GM12892 (cell line): ENCODE results near the gene ZFYVE28.

Experiments used
- DNase-seq: peaks from one replicate; pipeline ENCODE4 v3.0.0; 2011; ENCODE audit not compliant: insufficient read length
- FAIRE-seq: peaks from 2 replicates; lab custom pipeline; 2011; peaks lifted over from hg19 to GRCh38; lab: Jason Lieb, UNC
- POLR2A ChIP-seq: IDR thresholded peaks from 2 replicates; pipeline ENCODE4 v1.6.1; 2011; ENCODE audit warnings: low read depth, low read length, control low read depth
- POLR2AphosphoS5 ChIP-seq: IDR thresholded peaks from 2 replicates; pipeline ENCODE4 v1.6.1; 2011; ENCODE audit warnings: low read depth, low read length, control low read depth
- TAF1 ChIP-seq: IDR thresholded peaks from 2 replicates; pipeline ENCODE4 v1.6.1; 2011; ENCODE audit warnings: low read depth, mild to moderate bottlenecking, control low read depth, low read length, borderline replicate concordance

ZFYVE28 gene

GRCh38 chr4:2354118-2354517 is 64.3 kb downstream of the ZFYVE28 start:
- FAIRE-seq (no peak), DNase-seq (no peak)
- TF ChIP-seq TAF1 (no peak), POLR2AphosphoS5 (no peak), POLR2A (no peak)

- no peak for TF ChIP-seq POLR2AphosphoS5
- TF ChIP-seq POLR2A: no peak
- no peak for TF ChIP-seq TAF1
- FAIRE-seq (no peak), DNase-seq (no peak)
Measured at GRCh38 chr4:2353222-2354107, 65.0 kb downstream of the ZFYVE28 start.

- no peak for FAIRE-seq
Measured at GRCh38 chr4:2352729-2353221, 65.7 kb downstream of the ZFYVE28 start.

GRCh38 chr4:2352171-2352570 is 66.3 kb downstream of the ZFYVE28 start:
- TF ChIP-seq POLR2A (no peak), POLR2AphosphoS5 (no peak), TAF1 (no peak)
- FAIRE-seq: no peak
- DNase-seq: no peak

More at GRCh38 chr4:2352729-2353221, 65.7 kb downstream of the ZFYVE28 start:
- DNase-seq: no peak
- TF ChIP-seq POLR2A: no peak
- no peak for TF ChIP-seq POLR2AphosphoS5
- no peak for TF ChIP-seq TAF1

GRCh38 chr4:2350982-2351381 is 67.5 kb downstream of the ZFYVE28 start:
- FAIRE-seq (no peak), DNase-seq (no peak)
- TF ChIP-seq POLR2AphosphoS5: no peak

- TF ChIP-seq POLR2A (no peak), POLR2AphosphoS5 (no peak), TAF1 (no peak)
- DNase-seq (no peak), FAIRE-seq (no peak)
Measured at GRCh38 chr4:2348786-2349185, 69.7 kb downstream of the ZFYVE28 start.

- DNase-seq (no peak), FAIRE-seq (no peak)
- no peak for TF ChIP-seq POLR2AphosphoS5
- TF ChIP-seq POLR2A: no peak
- TF ChIP-seq TAF1: no peak
Measured at GRCh38 chr4:2347190-2347589, 71.3 kb downstream of the ZFYVE28 start.

GRCh38 chr4:2343476-2343875 is 75.0 kb downstream of the ZFYVE28 start:
- no peak for TF ChIP-seq POLR2A
- TF ChIP-seq TAF1: no peak
- no peak for TF ChIP-seq POLR2AphosphoS5
- no peak for DNase-seq
- FAIRE-seq: no peak

GRCh38 chr4:2341911-2342652 is 76.4 kb downstream of the ZFYVE28 start:
- no peak for DNase-seq

GRCh38 chr4:2341261-2341841 is 77.1 kb downstream of the ZFYVE28 start:
- no peak for FAIRE-seq
- no peak for DNase-seq
- TF ChIP-seq TAF1 (no peak), POLR2AphosphoS5 (no peak), POLR2A (no peak)

More at GRCh38 chr4:2341911-2342652, 76.4 kb downstream of the ZFYVE28 start:
- no peak for FAIRE-seq
- TF ChIP-seq POLR2A: no peak
- TF ChIP-seq TAF1: no peak
- no peak for TF ChIP-seq POLR2AphosphoS5

- no peak for DNase-seq
- FAIRE-seq: no peak
- no peak for TF ChIP-seq TAF1
- no peak for TF ChIP-seq POLR2AphosphoS5
- no peak for TF ChIP-seq POLR2A
Measured at GRCh38 chr4:2340272-2341061, 78.0 kb downstream of the ZFYVE28 start.
